HG03469 (cell line): ENCODE data around the gene GATM.
"Not testable (repeated sequence)": the region's sequence is repeated elsewhere in the genome, so short reads cannot be mapped to it uniquely, and the experiment has no call there.

ENCODE experiments used
- ATAC-seq: cut with Tn5 transposase; IDR thresholded peaks from one replicate; pipeline ENCODE4 v1.9.1; 2021; ENCODE audit warnings: mild to moderate bottlenecking, moderate library complexity, moderate number of reproducible peaks; ENCODE audit not compliant: unreplicated experiment

The GATM gene

DNA sequence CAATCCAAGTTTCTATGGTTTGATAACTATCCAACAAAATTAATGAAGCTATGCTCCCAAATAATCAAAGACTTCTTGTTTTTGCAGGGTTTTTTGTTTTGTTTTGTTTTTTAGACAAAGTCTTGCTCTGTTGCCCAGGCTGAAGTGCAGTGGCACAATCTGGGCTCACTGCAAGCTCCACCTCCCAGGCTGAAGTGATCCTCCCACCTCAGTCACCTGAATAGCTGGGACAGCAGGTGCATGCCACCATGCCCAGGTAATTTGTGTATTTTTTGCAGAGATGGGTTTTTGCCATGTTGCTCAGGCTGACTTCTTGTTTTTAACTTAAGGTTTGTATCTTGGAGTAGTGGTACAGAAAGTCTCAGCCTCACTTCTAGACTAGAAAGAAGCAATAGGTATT is 11.0 kb upstream of the GATM start:
- no peak for ATAC-seq

DNA sequence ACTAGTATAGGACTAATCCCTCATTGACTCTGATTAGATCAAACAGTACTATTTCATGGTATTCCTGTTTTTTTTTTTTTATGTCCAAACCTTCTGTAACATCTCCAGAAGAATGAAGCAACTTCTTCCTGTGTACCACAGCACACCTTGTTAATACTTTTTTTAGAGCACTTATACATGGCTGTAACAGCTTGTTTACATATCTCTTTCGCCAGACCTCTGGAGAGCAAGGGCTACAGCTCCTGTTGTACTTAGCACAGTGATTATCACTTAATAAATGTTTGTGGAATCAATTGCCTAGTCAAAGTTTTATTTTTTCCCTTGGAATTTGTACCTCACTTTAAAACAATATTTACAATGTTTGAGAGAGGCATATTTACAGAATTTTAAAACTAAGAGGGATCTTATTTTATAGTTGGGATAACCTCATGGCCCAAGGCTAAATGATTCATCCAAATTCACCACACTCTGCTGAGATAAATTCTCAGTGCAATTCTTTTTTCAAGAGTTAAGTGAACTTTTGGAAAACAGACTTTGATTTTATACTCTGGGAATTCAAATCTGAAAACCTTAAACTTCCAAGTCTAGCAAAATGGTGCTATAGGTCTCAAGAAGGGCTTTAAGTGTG is 9.2 kb upstream of the GATM start:
- no peak for ATAC-seq

- no peak for ATAC-seq
These were observed 8.6 kb upstream of the GATM start for GRCh38 chr15:45386974-45387373.

DNA sequence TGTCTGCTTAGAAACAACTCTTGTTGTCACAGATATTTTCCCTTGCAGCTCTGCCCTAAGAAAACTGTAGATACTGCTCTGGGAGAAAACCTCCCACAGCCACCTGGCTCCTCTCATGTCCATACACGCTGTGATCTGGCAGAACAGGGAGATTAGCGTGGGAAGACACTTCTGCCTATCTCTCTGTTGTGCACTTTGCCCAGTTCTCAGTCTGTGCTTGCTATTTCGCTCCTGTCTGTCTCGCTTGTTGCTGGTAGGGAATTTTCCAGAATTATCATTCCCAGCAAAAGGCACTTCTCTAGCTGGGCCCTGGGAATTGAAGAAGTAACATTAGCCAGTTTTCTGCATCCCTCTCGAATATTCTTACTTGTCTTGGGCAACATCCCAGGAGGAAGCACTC is 8.1 kb upstream of the GATM start:
- ATAC-seq: no peak

GRCh38 chr15:45385590-45385989 is 7.2 kb upstream of the GATM start:
- no peak for ATAC-seq

GRCh38 chr15:45384700-45385099 is 6.4 kb upstream of the GATM start:
- no peak for ATAC-seq

DNA sequence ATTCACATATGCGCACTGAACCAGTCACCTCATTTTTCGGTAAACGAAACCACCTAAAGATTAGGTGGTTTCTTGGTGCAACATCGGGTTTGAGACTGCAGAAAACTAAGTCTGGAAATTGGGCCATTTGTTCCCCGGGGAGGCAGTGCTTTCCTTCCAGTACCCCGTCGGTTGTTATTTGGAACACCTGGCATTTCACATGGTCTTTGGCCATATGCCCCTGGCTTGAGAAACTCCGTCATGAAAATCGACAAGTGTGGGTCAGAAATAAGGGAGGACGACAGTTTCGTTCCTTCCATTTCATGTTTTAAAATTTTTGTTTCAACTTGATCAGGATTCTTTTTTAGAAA is 544 bp upstream of the GATM start:
- ATAC-seq: no peak

GRCh38 chr15:45377609-45378148 is 665 bp downstream of the GATM start:
- peak; percentile 6 for ATAC-seq

GRCh38 chr15:45376967-45377608 is 1.3 kb downstream of the GATM start:
- ATAC-seq: no peak

DNA sequence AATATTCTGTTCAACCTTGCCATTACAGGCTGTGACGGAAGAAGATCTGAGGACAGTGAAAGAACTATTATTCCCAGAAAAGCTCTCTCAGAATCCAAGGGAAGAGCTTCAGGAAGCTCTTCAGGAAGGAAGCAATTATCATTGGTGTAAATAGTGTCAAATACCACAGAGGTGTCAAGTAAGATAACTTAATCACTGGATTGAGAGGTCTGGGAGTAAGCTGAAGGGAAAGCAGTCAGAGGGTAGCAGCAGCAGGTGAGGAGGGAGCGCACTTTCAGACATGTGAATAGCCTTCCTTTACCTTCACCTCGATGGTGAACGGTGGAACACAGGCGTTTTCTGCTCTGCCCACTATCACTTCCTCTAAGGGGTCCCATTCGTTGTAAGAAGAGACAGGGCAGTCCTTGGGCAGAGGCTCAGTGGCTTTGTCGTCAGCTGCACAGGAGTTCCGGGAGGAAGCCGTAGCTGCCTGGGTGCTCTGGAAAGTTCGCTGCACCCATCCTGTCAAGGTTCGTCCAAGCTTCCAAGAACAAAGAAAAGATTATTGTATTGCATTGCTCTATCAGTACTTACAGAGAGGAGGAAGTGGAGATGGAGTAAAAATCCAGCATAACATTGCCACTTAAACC is 1.9 kb downstream of the GATM start:
- no peak for ATAC-seq

DNA sequence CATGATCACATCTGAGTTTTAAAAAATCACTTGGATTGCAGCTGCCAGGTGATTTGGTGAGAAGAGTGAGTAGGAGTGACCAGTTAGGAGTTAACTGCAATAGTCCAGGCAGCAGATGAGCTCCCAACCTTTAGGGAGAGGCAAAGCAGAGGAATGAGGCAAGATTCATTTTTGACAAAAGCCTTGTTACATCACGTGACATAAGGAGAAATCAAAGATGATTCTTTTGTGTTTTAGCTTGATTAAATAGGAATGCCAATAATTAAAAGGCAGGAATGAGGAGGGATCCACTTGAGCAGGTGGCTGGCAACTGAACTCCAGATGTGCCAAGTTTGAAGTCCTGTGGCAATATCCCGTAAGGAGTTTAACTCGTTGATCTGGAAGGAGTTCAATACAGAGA is 2.5 kb downstream of the GATM start:
- ATAC-seq: no peak

DNA sequence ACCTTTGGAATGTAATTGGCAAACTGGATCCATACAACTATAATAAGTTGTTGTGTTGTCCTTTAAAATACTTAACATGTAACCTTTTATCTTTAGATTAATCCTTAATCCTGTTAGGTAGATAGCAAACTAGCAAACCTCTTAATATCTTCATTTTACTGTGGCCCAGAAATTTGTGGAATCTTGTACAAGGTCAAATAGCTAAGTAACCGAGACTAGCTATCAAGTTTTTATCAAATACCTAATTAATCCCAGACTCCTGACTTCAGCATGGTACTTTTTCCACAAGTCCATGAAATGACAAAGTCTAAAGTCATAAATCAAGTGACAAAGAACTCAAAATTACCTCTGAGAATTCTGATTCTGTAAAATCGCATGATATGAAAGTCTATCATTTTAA is 4.4 kb downstream of the GATM start:
- ATAC-seq: no peak

GRCh38 chr15:45372041-45372995 is 6.0 kb downstream of the GATM start:
- no peak for ATAC-seq

- ATAC-seq: no peak
These were observed 6.8 kb downstream of the GATM start for GRCh38 chr15:45371546-45371945.

DNA sequence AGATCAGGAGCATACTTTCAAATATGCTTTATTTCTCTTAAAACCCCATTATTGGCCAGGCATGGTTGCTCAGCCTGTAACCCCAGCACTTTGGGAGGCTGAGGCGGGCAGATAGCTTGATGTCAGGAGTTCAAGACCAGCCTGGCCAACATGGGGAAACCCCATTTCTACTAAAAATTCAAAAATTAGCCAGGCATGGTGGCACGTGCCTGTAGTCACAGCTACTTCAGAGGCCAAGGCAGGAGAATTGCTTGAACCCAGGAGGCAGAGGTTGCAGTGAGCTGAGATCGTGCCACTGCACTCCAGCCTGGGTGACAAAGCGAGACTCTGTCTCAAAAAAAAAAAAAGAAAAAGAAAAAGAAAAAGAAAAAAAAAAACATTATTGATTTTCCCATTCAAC is 8.3 kb downstream of the GATM start:
- not testable (repeated sequence) for ATAC-seq

DNA sequence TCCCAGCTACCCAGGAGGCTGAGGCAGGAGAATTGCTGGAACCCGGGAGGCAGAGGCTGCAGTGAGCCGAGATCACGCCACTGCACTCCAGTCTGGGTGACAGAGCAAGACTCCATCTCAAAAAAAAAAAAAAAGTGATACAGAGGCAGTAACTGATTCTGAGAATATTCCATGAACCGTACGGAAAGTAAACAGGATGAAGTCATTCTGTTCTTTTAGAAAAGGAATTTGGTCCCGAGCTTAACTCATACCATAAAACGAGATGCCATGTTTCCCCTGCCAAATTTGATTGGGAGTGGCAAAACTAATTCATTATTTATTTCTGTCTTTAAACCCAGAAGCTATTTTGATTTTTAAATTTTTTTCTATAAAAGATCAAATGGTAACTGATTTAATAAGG is 11.1 kb downstream of the GATM start:
- ATAC-seq: not testable (repeated sequence)

GRCh38 chr15:45364271-45364670 is 14.1 kb downstream of the GATM start:
- ATAC-seq: no peak

- no peak for ATAC-seq
These were observed 14.5 kb downstream of the GATM start for GRCh38 chr15:45363801-45364200.

GRCh38 chr15:45363334-45363733 is 15.0 kb downstream of the GATM start:
- ATAC-seq: no peak

DNA sequence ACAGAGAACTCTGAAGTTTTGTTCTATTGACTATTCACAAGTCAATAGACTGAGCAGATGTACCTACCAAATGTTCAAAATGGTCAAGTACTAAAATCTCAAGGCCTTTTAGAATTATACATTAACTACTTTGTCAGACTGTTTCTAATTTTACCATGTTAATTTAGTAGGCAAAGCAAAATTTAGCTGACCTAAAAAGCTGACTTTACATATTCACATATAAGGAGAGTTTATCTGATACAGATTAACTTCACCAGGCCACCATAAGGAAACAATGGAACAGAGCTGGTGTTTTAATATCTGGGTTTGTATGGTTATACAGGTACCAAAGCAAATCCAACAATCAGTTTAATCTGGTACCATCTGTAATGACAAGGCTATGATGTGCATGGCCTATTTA is 15.9 kb downstream of the GATM start:
- ATAC-seq: no peak

DNA sequence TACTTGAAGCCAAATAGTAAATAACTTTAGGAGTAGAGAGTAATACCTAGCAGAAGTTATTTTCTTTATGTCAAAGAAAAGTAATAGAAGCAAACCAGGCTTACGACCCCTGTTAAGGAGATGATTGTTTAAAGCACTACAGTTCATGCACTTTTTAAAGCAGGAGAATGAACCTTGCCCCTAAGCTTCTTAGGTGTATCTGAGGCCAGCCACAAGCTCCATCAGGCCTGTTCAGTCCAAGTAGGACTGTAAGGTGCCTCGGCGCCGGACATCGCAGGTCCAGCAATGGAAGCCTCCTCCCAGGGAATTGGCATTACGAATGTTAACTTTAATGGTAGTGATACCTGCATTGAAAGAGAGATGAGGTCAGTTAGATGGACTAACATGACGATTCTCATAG is 16.5 kb downstream of the GATM start:
- no peak for ATAC-seq
